ENCODE data around the gene CFAP54.
"Not testable (repeated sequence)": the region's sequence is repeated elsewhere in the genome, so short reads cannot be mapped to it uniquely, and the experiment has no call there.

The CFAP54 gene

GRCh38 chr12:96729466-96729865 lies 240.1 kb downstream of the CFAP54 start:
- DNase-seq (ENCODE audit: low read depth in 1 of 2, low spot score in 1 of 2), result not testable (repeated sequence)

GRCh38 chr12:96729886-96730285 lies 240.5 kb downstream of the CFAP54 start:
- DNase-seq (ENCODE audit: low read depth in 1 of 2, low spot score in 1 of 2), result no peak

- DNase-seq (ENCODE audit: low read depth in 1 of 2, low spot score in 1 of 2), result no peak
Observed at GRCh38 chr12:96743606-96744005, 254.2 kb downstream of the CFAP54 start.

- DNase-seq (ENCODE audit: low read depth in 1 of 2, low spot score in 1 of 2), result no peak
Observed at GRCh38 chr12:96749999-96750398, 260.6 kb downstream of the CFAP54 start.

GRCh38 chr12:96751626-96752025 lies 262.2 kb downstream of the CFAP54 start:
- DNase-seq (ENCODE audit: low read depth in 1 of 2, low spot score in 1 of 2), result no peak

GRCh38 chr12:96752211-96752610 lies 262.8 kb downstream of the CFAP54 start:
- DNase-seq (ENCODE audit: low read depth in 1 of 2, low spot score in 1 of 2), result no peak

GRCh38 chr12:96766232-96766631 lies 276.9 kb downstream of the CFAP54 start:
- no peak for DNase-seq (ENCODE audit: low read depth in 1 of 2, low spot score in 1 of 2)

- DNase-seq (ENCODE audit: low read depth in 1 of 2, low spot score in 1 of 2), result no peak
Observed at GRCh38 chr12:96769400-96769799, 280.0 kb downstream of the CFAP54 start.

GRCh38 chr12:96770219-96771102 lies 281.1 kb downstream of the CFAP54 start:
- no peak for DNase-seq (ENCODE audit: low read depth in 1 of 2, low spot score in 1 of 2)

GRCh38 chr12:96773031-96773430 lies 283.7 kb downstream of the CFAP54 start:
- no peak for DNase-seq (ENCODE audit: low read depth in 1 of 2, low spot score in 1 of 2)

- DNase-seq (ENCODE audit: low read depth in 1 of 2, low spot score in 1 of 2), result no peak
Observed at GRCh38 chr12:96774496-96775256, 285.3 kb downstream of the CFAP54 start.

GRCh38 chr12:96776908-96777307 lies 287.5 kb downstream of the CFAP54 start:
- DNase-seq (ENCODE audit: low read depth in 1 of 2, low spot score in 1 of 2), result no peak

- no peak for DNase-seq (ENCODE audit: low read depth in 1 of 2, low spot score in 1 of 2)
Observed at GRCh38 chr12:96780330-96780729, 291.0 kb downstream of the CFAP54 start.

GRCh38 chr12:96786791-96787190 lies 297.4 kb downstream of the CFAP54 start:
- DNase-seq (ENCODE audit: low read depth in 1 of 2, low spot score in 1 of 2), result no peak

GRCh38 chr12:96803969-96804368 lies 314.6 kb downstream of the CFAP54 start:
- DNase-seq (ENCODE audit: low read depth in 1 of 2, low spot score in 1 of 2), result no peak

GRCh38 chr12:96806272-96806671 lies 316.9 kb downstream of the CFAP54 start:
- no peak for DNase-seq (ENCODE audit: low read depth in 1 of 2, low spot score in 1 of 2)

GRCh38 chr12:96807741-96808140 lies 318.4 kb downstream of the CFAP54 start:
- no peak for DNase-seq (ENCODE audit: low read depth in 1 of 2, low spot score in 1 of 2)

GRCh38 chr12:96808587-96808986 lies 319.2 kb downstream of the CFAP54 start:
- DNase-seq (ENCODE audit: low read depth in 1 of 2, low spot score in 1 of 2), result no peak

GRCh38 chr12:96809522-96809921 lies 320.1 kb downstream of the CFAP54 start:
- DNase-seq (ENCODE audit: low read depth in 1 of 2, low spot score in 1 of 2), result no peak

- no peak for DNase-seq (ENCODE audit: low read depth in 1 of 2, low spot score in 1 of 2)
Observed at GRCh38 chr12:96810057-96810456, 320.7 kb downstream of the CFAP54 start.

- DNase-seq (ENCODE audit: low read depth in 1 of 2, low spot score in 1 of 2), result no peak
Observed at GRCh38 chr12:96810477-96810876, 321.1 kb downstream of the CFAP54 start.

GRCh38 chr12:96811083-96811482 lies 321.7 kb downstream of the CFAP54 start:
- no peak for DNase-seq (ENCODE audit: low read depth in 1 of 2, low spot score in 1 of 2)
